GM12878 (cell line): ENCODE data around the gene SMTNL2. TPM values are rescaled to one million over a fixed set of nuclear protein-coding genes. Genes with fewer than 3 reads are reported as not detected.

ENCODE experiments used
- ATAC-seq: fragments of 200-7000 bp; cut with Tn5 transposase; 3 replicates; pipeline ENCODE4 v1.9.1; 2020; ENCODE audit warnings: mild to moderate bottlenecking, moderate library complexity
- BruUV-seq: library from RNA; stranded (reverse); fragments of 400-500 nt; replicated peaks from 2 replicates; lab custom pipeline; 2021; lab: Mats Ljungman, UMichigan
- CTCF ChIA-PET: fragments of 300-600 bp; sonication (Branson Sonifier 250); formaldehyde crosslinking; extraction: SDS; loops from one replicate; lab custom pipeline; 2021; ENCODE audit warnings: inconsistent platforms; lab: Yijun Ruan, JAX
- POLR2A ChIA-PET: fragments of 350-600 bp; formaldehyde crosslinking; extraction: SDS; loops from one replicate; lab custom pipeline; 2021; ENCODE audit warnings: inconsistent platforms; lab: Charles Lee
- RAD21 ChIA-PET: fragments of 300-600 bp; sonication (Branson Sonifier 250); formaldehyde crosslinking; loops from one replicate; lab custom pipeline; 2023; ENCODE audit warnings: antibody characterized with exemption; ENCODE audit not compliant: unreplicated experiment; lab: Charles Lee
- SMC1A ChIA-PET: fragments of 300-600 bp; sonication (Branson Sonifier 250); formaldehyde crosslinking; loops from one replicate; lab custom pipeline; 2023; ENCODE audit not compliant: unreplicated experiment, uncharacterized antibody; lab: Charles Lee
- DNase-seq: peaks from one replicate; pipeline ENCODE4 v3.0.0-alpha.2; 2011; ENCODE audit warnings: low read depth, low spot score
- FAIRE-seq: peaks from 3 replicates; lab custom pipeline; 2011; peaks lifted over from hg19 to GRCh38; lab: Jason Lieb, UNC
- H2AFZ ChIP-seq: 2 replicates; pipeline ENCODE4 v1.6.0; 2011; ENCODE audit warnings: low read depth, low read length, control low read depth; ENCODE audit not compliant: control insufficient read depth
- H3K27ac ChIP-seq: 2 replicates; pipeline ENCODE4 v1.5.1; 2011; ENCODE audit warnings: control low read depth; ENCODE audit not compliant: control insufficient read depth, insufficient read depth
- H3K27me3 ChIP-seq, 2 experiments: replicated peaks in 1 of 2; 2 replicates each; pipeline versions ENCODE4 v1.6.0 to v1.6.1; 2011; ENCODE audit warnings: low read length in 1 of 2; ENCODE audit not compliant: control insufficient read depth in 2 of 2, insufficient read depth in 2 of 2
- H3K36me3 ChIP-seq, 2 experiments: 2 replicates each; pipeline ENCODE4 v1.5.1; 2011; ENCODE audit warnings: low read length in 1 of 2; ENCODE audit not compliant: control insufficient read depth in 2 of 2, insufficient read depth in 2 of 2
- H3K4me1 ChIP-seq: 2 replicates; pipeline ENCODE4 v1.6.1; 2011; ENCODE audit warnings: mild to moderate bottlenecking, low read length, moderate library complexity, mixed read lengths; ENCODE audit not compliant: control insufficient read depth, insufficient read depth
- H3K4me2 ChIP-seq: 2 replicates; pipeline ENCODE4 v1.6.0; 2011; ENCODE audit warnings: control low read depth; ENCODE audit not compliant: control insufficient read depth, insufficient read depth
- H3K4me3 ChIP-seq: fragments of 200-600 bp; sonication (generic); 2 replicates; pipeline ENCODE4 v1.5.1; 2016
- H3K79me2 ChIP-seq: 2 replicates; pipeline ENCODE4 v1.6.0; 2011; ENCODE audit warnings: low read length; ENCODE audit not compliant: control insufficient read depth, insufficient read depth
- H3K9ac ChIP-seq: 2 replicates; pipeline ENCODE4 v1.8.0; 2011; ENCODE audit warnings: low read length, control low read depth, mixed read lengths; ENCODE audit not compliant: control insufficient read depth, insufficient read depth
- H3K9me3 ChIP-seq: replicated peaks from 3 replicates; pipeline ENCODE4 v1.5.1; 2011; ENCODE audit warnings: mild to moderate bottlenecking, low read length; ENCODE audit not compliant: control insufficient read depth, insufficient read depth
- H4K20me1 ChIP-seq: 2 replicates; pipeline ENCODE4 v1.6.0; 2011; ENCODE audit not compliant: control insufficient read depth, insufficient read depth
- BMI1 ChIP-seq: fragments of 450-650 bp; IDR thresholded peaks from 2 replicates; pipeline ENCODE4 v1.6.1; 2016; ENCODE audit warnings: mild to moderate bottlenecking, moderate library complexity, borderline replicate concordance
- CHD2 ChIP-seq: IDR thresholded peaks from 2 replicates; pipeline ENCODE4 v1.6.1; 2011; ENCODE audit warnings: low read depth, low read length, improper control_type of control experiment, borderline replicate concordance
- CTCF ChIP-seq, 3 experiments: IDR thresholded peaks in 2 of 3; conservative IDR thresholded peaks in 1 of 3; 2 replicates each; pipeline ENCODE4 v1.5.1; 2011; ENCODE audit warnings: low read depth in 3 of 3, low read length in 3 of 3, mild to moderate bottlenecking in 3 of 3, control low read depth in 2 of 3, moderate library complexity in 2 of 3, inconsistent platforms in 1 of 3, mixed read lengths in 1 of 3; ENCODE audit not compliant: control insufficient read depth in 2 of 3, insufficient read depth in 1 of 3; ENCODE audit errors: extremely low read depth in 1 of 3
- HDGF ChIP-seq: fragments of 450-650 bp; IDR thresholded peaks from 2 replicates; pipeline ENCODE4 v1.6.1; 2016; ENCODE audit warnings: antibody characterized with exemption
- POLR2AphosphoS2 ChIP-seq: IDR thresholded peaks from 2 replicates; pipeline ENCODE4 v1.6.1; 2011; ENCODE audit warnings: low read depth, mild to moderate bottlenecking, low read length, improper control_type of control experiment, moderate library complexity
- RB1 ChIP-seq: fragments of 450-650 bp; formaldehyde crosslinking; IDR thresholded peaks from 2 replicates; pipeline ENCODE4 v1.6.1; 2017; ENCODE audit warnings: mild to moderate bottlenecking, borderline replicate concordance
- SIX5 ChIP-seq: IDR thresholded peaks from 2 replicates; pipeline ENCODE4 v1.6.1; 2011; ENCODE audit warnings: mild to moderate bottlenecking, low read depth, low read length, moderate library complexity; ENCODE audit not compliant: severe bottlenecking
- SMAD1 ChIP-seq: fragments of 450-650 bp; IDR thresholded peaks from 2 replicates; pipeline ENCODE4 v1.6.1; 2018; ENCODE audit warnings: mild to moderate bottlenecking, low read depth; ENCODE audit not compliant: partially characterized antibody
- SREBF1 ChIP-seq: IDR thresholded peaks from 2 replicates; pipeline ENCODE4 v1.6.1; 2012; ENCODE audit warnings: mild to moderate bottlenecking, low read length
- YBX1 ChIP-seq: fragments of 450-650 bp; IDR thresholded peaks from 2 replicates; pipeline ENCODE4 v1.6.1; 2016; ENCODE audit warnings: antibody characterized with exemption
- WGBS: methylation state at CpG from one replicate; pipeline ENCODE4 v1.1.6; 2016; ENCODE audit warnings: low lambda C conversion rate; ENCODE audit not compliant: insufficient replicate concordance, insufficient coverage; ENCODE audit errors: missing lambda C conversion rate; 5-methylcytosine and 5-hydroxymethylcytosine counted together
- in situ Hi-C: fragments of 300-500 bp; cut with MboI; formaldehyde crosslinking; loops from 9 replicates; pipeline ENCODE4 v1.14.3; 2018; ENCODE audit warnings: mixed read lengths
- intact Hi-C: fragments of 100-400 bp; cut with micrococcal nuclease; formaldehyde crosslinking; loops from one replicate; pipeline ENCODE4 v1.14.2; 2022; ENCODE audit not compliant: unreplicated experiment
- polyA plus RNA-seq, 11 experiments: library from polyadenylated mRNA; depleted of rRNA in 4 of 11; unstranded in 6 of 11; stranded (reverse) in 5 of 11; fragments of >200 nt; fragmentation: Nextera tagmentation in 4 of 11; fragmentation: Illumina TruSeq in 1 of 11; extraction: Ambion mirVana in 4 of 11; extraction: Trizol in 1 of 11; gene quantifications; 1 replicate in 1 of 11; 2 replicates in 10 of 11; pipeline versions ENCODE4 v1.2.1 to v1.2.3, GENCODE V29; 2011 to 2016; ENCODE audit warnings: inconsistent platforms in 2 of 11, missing spikeins in 2 of 11, low read depth in 1 of 11
- total RNA-seq, 4 experiments: library from RNA; depleted of rRNA in 3 of 4; stranded (reverse); fragments of >200 nt in 3 of 4; fragmentation: Illumina TruSeq in 1 of 4; extraction: Trizol in 1 of 4; gene quantifications; 2 replicates each; pipeline versions ENCODE4 v1.2.1 to v1.2.3, GENCODE V29; 2013 to 2021

Gene SMTNL2
- total and polyA plus RNA-seq, 10 of the 15 experiments (the other 5 are each of a cell fraction or from before 2014, with no cell fraction given): not detected

- Histone ChIP-seq H3K36me3 (no peaks in the 10 kb centered on the region), H4K20me1 (no peaks in the 10 kb centered on the region), H3K9me3 (no peaks in the 10 kb centered on the region), H2AFZ (no peak overlapping the region), H3K79me2 (no peaks in the 10 kb centered on the region), H3K4me1 (no peaks in the 10 kb centered on the region), H3K27me3 (peaks cover 10 to 15% of the 10 kb centered on the region in 2 experiments; a peak in 3 of 4 replicates), H3K4me3 (no peak overlapping the region), H3K4me2 (no peak overlapping the region), H3K9ac (no peak overlapping the region), H3K27ac (no peak overlapping the region)
- in situ Hi-C loops: no loop called here
- DNase-seq (no peak), FAIRE-seq (no peak), ATAC-seq (no peak)
- CTCF ChIA-PET: no interaction called here
- 10% methylated on average over 5 of the region's 6 CpGs for WGBS
- intact Hi-C loops: no loop called here
- no TSS peak for BruUV-seq
- TF ChIP-seq CHD2 (no peak), SMAD1 (no peak), HDGF (no peak), POLR2AphosphoS2 (no peak)
- RAD21 ChIA-PET: no interaction called here
- SMC1A ChIA-PET: no interaction called here
- POLR2A ChIA-PET: no interaction called here
These were observed 58.0 kb downstream of the SMTNL2 start for GRCh38 chr17:4642286-4642685.

- Histone ChIP-seq H3K79me2 (no peaks in the 10 kb centered on the region), H3K4me1 (no peaks in the 10 kb centered on the region; the same call in 1 of the 2 replicates), H3K27me3 (peaks cover 10 to 15% of the 10 kb centered on the region in 2 experiments; a peak in 3 of 4 replicates), H2AFZ (no peak overlapping the region), H3K27ac (no peak overlapping the region), H3K4me2 (no peak overlapping the region), H3K9me3 (no peaks in the 10 kb centered on the region), H3K9ac (no peak overlapping the region), H4K20me1 (no peaks in the 10 kb centered on the region), H3K36me3 (no peaks in the 10 kb centered on the region), H3K4me3 (no peak overlapping the region)
- BruUV-seq: no TSS peak
- ATAC-seq (no peak), FAIRE-seq (no peak), DNase-seq (no peak)
- SMC1A ChIA-PET: no interaction called here
- 9% methylated on average over 4 of the region's 4 CpGs for WGBS
- CTCF ChIA-PET: no interaction called here
- in situ Hi-C loops (no loop called here), intact Hi-C loops (no loop called here)
- RAD21 ChIA-PET: no interaction called here
- POLR2A ChIA-PET: interaction anchor here (0.6 kb wide), 1 partner anchor 57 kb away, joined by 4 read pairs; no protein-coding TSS in a partner anchor
- TF ChIP-seq SREBF1 (no peak), SIX5 (no peak), YBX1 (no peak), CTCF (IDR thresholded peaks at IDR 0.05 in 2 of 3, conservative IDR thresholded peaks at IDR 0.05 in 1 of 3; ENCODE audit: control insufficient read depth in 2 of 3, extremely low read depth in 1 of 3, insufficient read depth in 1 of 3, low read depth in 3 of 3, low read length in 3 of 3) (no peak), BMI1 (no peak), RB1 (no peak)
These were observed 59.3 kb downstream of the SMTNL2 start for GRCh38 chr17:4643676-4644075.
